Urinary bladder (tissue), 4 donors: Measurements from ENCODE around the gene GNS. TPM values are rescaled to one million over a fixed set of nuclear protein-coding genes. Genes with fewer than 3 reads are reported as not detected.
"Not testable (repeated sequence)": the region's sequence is repeated elsewhere in the genome, so short reads cannot be mapped to it uniquely, and the experiment has no call there.

ENCODE experiments used
- DNase-seq: peaks from one replicate; pipeline ENCODE4 v3.0.0-alpha.2; 2015; ENCODE audit errors: extremely low spot score
- H3K27ac ChIP-seq: one replicate; pipeline ENCODE4 v1.5.1; 2013; ENCODE audit warnings: low read depth, mild to moderate bottlenecking, moderate library complexity
- H3K36me3 ChIP-seq: one replicate; pipeline ENCODE4 v1.6.1; 2013; ENCODE audit warnings: mild to moderate bottlenecking, moderate library complexity; ENCODE audit not compliant: insufficient read depth
- H3K4me1 ChIP-seq: one replicate; pipeline ENCODE4 v1.6.1; 2013; ENCODE audit warnings: mild to moderate bottlenecking, moderate library complexity; ENCODE audit not compliant: insufficient read depth
- H3K4me3 ChIP-seq: one replicate; pipeline ENCODE4 v1.5.1; 2013; ENCODE audit warnings: low read depth, low read length
- WGBS: extraction: QIAGEN DNeasy Blood & Tissue Kit; methylation state at CpG from one replicate; pipeline ENCODE4 v1.1.7; 2013; 5-methylcytosine and 5-hydroxymethylcytosine counted together
- polyA plus RNA-seq: library from polyadenylated mRNA; stranded (reverse); fragments of 200-250 nt; gene quantifications from one replicate; pipeline ENCODE4 v1.2.3, GENCODE V29; 2013
- total RNA-seq: library from RNA; depleted of rRNA; stranded (reverse); fragments of >200 nt; gene quantifications from one replicate; pipeline ENCODE4 v1.2.3, GENCODE V29; 2014
- donor health status: healthy with polysubstance abuse.
- donor health status: healthy.

The GNS gene
- total RNA-seq (120 TPM), polyA plus RNA-seq (82.0 TPM)

DNA sequence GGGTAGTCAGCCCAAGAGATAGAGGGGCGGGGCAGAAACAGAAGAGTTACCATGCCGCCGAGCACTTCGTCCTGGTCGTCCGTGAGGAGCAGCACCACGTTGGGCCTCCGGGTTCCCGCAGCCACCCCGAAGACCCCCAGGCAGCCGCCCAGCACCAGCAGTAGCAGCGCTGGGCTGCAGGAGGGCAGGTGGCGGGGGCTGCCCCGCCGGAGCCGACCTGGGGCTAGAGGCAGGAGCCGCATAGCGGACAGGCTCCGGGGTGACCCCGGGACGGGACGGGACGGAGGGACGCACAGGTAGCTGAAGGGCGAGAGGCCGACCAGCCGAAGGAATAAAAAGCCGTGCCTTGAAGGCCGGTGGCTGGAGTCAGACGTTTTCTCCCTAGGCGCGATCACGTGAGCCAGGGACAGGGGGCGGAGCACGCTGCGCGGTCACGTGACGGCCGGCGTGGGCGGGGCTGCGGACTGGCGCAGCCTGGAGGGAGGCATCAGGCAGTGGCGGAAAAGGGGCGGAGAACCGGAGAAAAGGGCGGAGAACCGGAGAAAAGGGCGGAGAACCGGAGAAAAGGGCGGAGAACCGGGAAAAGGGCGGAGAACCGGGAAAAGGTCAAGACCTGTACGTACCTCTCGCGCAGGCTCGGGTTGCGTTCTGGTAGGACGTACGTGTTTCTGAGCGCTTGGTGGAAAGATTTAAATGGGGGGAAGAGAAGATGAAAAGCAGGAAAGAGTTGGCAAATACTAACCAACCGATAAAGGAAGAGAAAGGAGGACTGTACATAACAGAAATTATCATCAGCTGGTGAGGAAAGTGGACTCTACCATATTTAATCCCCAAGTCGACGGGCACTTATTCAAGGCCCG, at the start of gene GNS:
Gene GNS (minus strand): TSS at position 372 of the 860 bp plus-strand sequence. CDS start 130 bp downstream, at position 242.
- H3K36me3 ChIP-seq, result no peaks in the 10 kb centered on the region
- under 1% methylated on average over 67 of the region's 67 CpGs for WGBS
- H3K27ac ChIP-seq, result peak within 1 kb of the TSS; percentile 82
- peak within 1 kb of the TSS; percentile 96 for H3K4me3 ChIP-seq
- peak; percentile 83 for DNase-seq
- no peaks in the 10 kb centered on the region for H3K4me1 ChIP-seq

DNA sequence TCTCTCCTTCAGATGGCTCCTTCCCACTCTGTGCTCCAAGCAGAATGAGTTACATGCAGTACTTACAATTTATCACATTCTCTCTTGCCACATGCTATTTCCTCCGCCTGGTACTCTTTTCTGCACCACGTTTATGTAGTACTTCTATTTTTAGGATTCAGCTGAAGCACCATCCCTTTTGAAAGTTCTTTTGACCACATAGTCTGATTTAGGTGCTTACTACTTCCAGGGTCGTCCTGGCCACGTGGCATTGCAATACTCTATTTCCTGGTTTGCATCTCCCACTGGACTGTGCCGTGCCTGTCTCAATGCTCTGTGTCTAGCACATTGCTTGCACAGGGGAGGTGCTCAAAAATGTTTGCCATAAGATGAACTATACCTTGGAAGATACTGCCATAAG, 48.9 kb upstream of the GNS start:
- WGBS, result 56% methylated on average over 5 of the region's 5 CpGs
- no peak overlapping the region for H3K27ac ChIP-seq
- H3K4me3 ChIP-seq, result no peak overlapping the region
- H3K4me1 ChIP-seq, result no peaks in the 10 kb centered on the region
- no peaks in the 10 kb centered on the region for H3K36me3 ChIP-seq
- no peak for DNase-seq

DNA sequence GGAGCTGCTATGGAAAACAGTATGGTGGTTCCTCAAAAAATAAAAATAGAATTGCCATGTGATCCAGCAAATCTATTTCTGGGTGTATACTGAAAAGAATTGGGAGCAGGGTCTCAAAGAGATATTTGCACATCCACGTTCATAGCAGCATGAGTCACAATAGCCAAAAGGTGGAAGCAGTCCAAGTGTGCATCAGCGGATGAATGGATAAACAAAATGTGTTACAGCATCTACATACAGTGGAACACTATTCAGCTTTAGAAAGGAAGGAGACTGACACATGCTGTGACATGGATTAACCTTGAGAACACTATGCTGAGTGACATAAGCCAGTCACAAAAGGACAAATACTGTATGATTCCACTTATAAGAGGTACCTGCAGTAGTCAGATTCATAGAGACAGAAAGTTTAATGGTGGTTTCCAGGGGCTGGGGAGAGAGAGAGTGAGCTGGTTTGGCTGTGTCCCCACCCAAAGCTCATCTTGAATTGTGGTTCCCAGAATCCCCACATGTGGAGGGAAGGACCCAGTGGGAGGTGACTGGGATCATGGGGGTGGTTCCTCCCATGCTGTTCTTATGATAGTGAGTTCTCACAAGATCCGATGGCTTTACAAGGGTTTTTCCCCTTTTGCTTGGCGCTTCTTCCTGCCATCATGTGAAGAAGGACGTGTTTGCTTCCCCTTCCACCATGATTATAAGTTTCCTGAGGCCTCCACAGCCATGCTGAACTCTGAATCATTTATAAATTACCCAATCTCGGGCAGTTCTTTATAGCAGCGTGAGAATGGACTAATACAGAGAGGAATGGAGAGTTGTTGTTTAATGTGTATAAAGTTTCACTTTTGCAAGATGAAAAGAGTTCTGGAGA, 47.6 kb upstream of the GNS start:
- Histone ChIP-seq H3K4me3 (no peak overlapping the region), H3K36me3 (no peaks in the 10 kb centered on the region), H3K4me1 (no peaks in the 10 kb centered on the region), H3K27ac (no peak overlapping the region)
- WGBS, result 73% methylated on average over 7 of the region's 7 CpGs
- DNase-seq, result no peak

DNA sequence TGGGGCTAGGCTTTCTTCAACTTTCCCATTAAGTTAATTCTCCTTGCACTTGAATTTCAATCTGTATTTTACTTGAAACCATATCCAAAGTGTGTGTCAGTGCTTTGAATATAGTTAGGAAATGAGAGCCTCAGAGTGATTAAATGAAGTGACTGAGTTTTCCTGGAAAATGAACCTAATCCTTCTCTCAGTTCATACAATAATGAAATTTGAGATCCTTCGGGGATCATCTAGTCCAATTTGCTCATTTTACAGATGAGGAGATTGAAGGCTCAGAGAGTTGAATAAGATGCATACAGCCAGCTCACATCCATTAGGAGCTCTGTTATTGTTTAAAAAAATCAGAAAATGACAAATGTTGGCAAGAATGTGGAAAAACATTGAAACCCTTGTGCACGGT, 47.0 kb upstream of the GNS start:
- 83% methylated on average over 2 of the region's 2 CpGs for WGBS
- no peaks in the 10 kb centered on the region for H3K4me1 ChIP-seq
- no peak overlapping the region for H3K4me3 ChIP-seq
- H3K36me3 ChIP-seq, result no peaks in the 10 kb centered on the region
- no peak for DNase-seq
- H3K27ac ChIP-seq, result no peak overlapping the region

DNA sequence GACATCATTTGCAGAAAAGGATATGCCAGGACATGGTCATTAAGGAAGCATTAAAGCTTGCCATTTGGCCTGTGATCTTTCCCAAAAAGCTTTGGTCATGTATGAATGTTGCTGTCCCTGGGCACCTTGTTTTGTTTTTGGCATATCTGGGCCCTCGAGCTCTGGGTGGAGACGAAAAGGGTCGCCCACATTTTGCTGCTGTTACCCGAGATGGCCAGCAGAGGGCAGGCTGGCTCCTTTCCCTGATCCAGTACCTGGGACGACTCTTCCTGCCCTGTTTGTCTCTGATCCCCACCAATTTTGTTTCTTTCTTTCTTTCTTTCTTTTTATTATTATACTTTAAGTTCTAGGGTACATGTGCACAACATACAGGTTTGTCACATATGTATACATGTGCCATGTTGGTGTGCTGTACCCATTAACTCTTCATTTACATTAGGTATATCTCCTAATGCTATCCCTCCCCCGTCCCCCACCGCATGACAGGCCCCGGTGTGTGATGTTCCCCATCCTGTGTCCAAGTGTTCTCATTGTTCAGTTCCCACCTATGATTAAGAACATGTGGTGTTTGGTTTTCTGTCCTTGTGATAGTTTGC, 43.1 kb upstream of the GNS start:
- H3K4me1 ChIP-seq, DNase-seq, H3K27ac ChIP-seq, H3K4me3 ChIP-seq, H3K36me3 ChIP-seq: not testable (repeated sequence)
- 38% methylated on average over 8 of the region's 8 CpGs for WGBS

DNA sequence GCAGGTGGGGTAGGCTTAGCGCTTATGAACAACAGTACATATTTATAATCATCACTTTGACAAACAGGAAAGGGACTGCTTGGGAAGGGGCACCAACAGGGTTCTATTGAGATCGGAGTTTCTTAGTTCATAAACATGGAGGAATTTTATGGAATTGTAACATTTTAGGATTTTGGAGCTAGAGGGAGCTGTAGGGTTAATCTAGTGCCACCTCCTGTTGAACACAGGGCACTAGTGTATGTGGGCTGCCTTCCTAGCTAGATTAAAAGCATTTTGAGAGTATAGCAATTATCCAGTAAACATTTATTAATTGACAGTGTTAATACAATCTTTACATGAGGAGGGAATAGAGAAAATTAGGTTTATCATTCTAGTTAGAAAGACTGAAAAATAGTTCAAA, 42.2 kb upstream of the GNS start:
- Histone ChIP-seq H3K4me1 (no peaks in the 10 kb centered on the region), H3K27ac (no peak overlapping the region), H3K36me3 (no peaks in the 10 kb centered on the region), H3K4me3 (no peak overlapping the region)
- no peak for DNase-seq
- WGBS, result 60% methylated on average over 2 of the region's 2 CpGs

DNA sequence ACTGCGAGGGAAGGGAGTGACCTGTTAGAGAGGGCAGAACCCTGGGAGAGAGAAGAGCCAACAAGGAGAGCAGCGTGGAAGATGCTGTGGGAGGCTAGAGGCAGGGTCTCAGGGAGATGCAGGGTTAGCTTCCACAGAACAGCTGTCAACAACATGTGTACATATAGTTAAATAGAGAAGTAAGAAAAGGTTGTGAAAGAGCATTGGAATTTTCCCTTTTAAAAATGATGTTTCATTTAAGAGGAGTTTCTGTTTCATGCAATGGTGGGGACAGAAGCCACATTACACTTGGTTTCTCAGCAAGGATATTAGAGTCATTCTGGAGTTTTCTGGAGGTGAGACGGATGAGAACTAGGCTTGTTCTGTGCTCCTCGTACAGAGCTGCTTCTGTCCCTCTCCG, 41.4 kb upstream of the GNS start:
- Histone ChIP-seq H3K4me3 (no peak overlapping the region), H3K4me1 (no peaks in the 10 kb centered on the region), H3K36me3 (no peaks in the 10 kb centered on the region), H3K27ac (no peak overlapping the region)
- WGBS, result 86% methylated on average over 5 of the region's 5 CpGs
- no peak for DNase-seq

DNA sequence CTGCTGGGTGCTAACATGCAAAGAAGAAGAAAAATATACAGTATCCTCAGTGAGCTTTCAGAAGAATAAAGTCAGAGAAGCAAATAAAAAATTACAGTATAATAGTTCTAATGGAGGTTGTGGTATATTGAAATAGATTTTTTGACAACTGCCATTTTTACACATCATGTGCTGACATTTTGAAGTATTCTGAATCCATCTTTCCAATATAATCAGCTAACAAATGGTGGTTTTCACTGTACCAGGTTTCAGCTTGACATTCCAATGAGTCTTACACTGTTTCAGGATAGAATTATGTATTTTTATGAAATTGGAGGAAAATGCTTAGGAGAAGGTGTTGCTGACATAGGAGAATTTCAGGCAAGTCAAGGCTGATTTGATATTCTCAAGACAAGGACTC, 39.0 kb upstream of the GNS start:
- DNase-seq, result no peak
- Histone ChIP-seq H3K4me1 (no peaks in the 10 kb centered on the region), H3K27ac (no peak overlapping the region), H3K4me3 (no peak overlapping the region), H3K36me3 (no peaks in the 10 kb centered on the region)

DNA sequence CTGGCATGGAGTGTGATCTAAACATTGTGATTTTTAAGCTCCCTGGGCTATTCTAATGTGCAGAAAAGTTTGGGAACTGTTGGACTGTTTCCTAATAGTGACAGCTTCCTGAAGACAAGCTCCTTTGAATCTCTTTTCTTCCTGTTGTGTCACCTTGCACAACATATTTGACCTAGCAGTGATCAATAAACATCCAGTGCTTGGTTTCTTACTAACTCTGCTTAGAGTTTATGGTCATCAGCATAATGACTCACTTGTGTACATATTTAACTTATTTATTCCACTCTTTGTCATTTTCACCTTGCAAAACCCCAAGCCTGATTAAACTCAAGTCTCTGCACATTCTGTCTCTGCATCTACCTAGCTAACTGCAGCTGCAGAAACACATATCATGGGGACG, 38.0 kb upstream of the GNS start:
- Histone ChIP-seq H3K36me3 (no peaks in the 10 kb centered on the region), H3K4me3 (no peak overlapping the region), H3K4me1 (no peaks in the 10 kb centered on the region), H3K27ac (no peak overlapping the region)
- WGBS, result 67% methylated on average over 1 of the region's 1 CpG
- DNase-seq, result no peak

DNA sequence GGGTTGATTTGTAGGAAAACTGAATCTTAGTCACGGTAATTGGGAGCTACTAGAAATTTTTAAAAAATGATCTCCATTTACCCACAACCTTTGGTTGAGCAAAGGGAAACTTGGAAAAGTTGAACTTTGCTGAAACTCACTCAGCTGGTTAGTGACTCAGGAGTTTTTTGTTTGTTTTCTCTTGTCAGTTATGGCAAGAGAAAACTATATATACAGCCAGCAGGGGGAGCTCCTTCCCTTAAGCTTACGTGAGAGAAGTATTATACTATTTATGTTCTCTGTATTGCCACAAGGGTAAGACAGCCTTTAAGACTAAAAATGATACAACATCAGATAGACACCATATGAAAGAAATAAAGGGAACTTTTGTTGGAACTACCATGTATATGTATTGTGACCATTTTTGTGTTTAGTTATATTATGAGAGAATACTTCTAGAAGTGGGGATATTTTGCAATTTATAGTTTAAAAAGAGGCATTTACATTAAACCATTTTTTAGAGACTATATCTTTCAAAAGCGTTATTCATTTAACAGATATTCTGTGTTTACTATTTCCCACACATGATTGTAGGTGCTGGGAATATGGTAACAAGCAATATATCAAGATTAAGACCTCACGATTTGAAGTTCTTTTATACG, 37.1 kb upstream of the GNS start:
- DNase-seq, result peak; percentile 77

DNA sequence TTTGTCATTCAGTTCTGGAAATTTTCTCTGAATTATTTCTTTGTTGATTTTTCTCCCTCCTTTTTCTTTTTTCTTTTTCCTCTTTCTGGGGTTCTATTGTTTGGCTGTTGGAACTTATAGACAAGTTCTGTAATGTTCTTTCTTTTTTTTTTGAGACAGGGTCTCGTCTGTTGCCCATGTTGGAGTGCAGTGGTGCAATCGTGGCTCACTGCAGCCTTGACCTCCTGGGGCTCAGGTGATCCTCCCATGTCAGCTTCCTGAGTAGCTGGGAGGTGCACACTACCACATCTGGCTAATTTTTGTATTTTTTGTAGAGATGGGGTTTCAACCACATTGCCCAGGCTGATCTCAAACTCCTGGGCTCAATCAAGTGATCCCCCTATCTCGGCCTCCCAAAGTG, 35.1 kb upstream of the GNS start:
- H3K27ac ChIP-seq, result no peak overlapping the region
- H3K36me3 ChIP-seq, result no peaks in the 10 kb centered on the region
- H3K4me3 ChIP-seq, result no peak overlapping the region
- 76% methylated on average over 3 of the region's 3 CpGs for WGBS
- H3K4me1 ChIP-seq, result no peaks in the 10 kb centered on the region
- no peak for DNase-seq

More for the DNA sequence above, 37.1 kb upstream of the GNS start:
- 52% methylated on average over 5 of the region's 5 CpGs for WGBS
- Histone ChIP-seq H3K4me3 (no peak overlapping the region), H3K27ac (no peak overlapping the region), H3K4me1 (no peaks in the 10 kb centered on the region), H3K36me3 (no peaks in the 10 kb centered on the region)

DNA sequence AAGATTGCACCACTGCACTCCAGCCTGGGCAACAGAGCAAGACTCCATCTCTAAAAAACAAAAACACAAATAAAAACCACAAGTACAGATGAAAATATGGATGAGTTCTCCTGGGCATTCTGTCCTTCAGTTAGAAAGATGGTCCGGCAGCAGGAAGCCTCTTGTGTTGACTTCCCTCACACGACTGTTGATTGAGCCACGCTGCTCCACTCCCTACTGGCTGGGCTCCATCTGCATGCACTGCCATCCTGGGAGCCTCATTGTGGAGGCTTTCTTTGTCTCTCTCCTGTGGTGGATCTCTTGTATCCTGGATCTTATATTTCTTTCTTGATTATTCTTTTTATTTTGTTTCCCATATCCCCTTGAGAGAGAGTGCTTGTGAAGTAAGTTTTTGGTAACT, 34.4 kb upstream of the GNS start:
- no peak for DNase-seq
- H3K4me3 ChIP-seq, result no peak overlapping the region
- no peak overlapping the region for H3K27ac ChIP-seq
- no peaks in the 10 kb centered on the region for H3K36me3 ChIP-seq
- H3K4me1 ChIP-seq, result no peaks in the 10 kb centered on the region
- WGBS, result 66% methylated on average over 3 of the region's 3 CpGs

DNA sequence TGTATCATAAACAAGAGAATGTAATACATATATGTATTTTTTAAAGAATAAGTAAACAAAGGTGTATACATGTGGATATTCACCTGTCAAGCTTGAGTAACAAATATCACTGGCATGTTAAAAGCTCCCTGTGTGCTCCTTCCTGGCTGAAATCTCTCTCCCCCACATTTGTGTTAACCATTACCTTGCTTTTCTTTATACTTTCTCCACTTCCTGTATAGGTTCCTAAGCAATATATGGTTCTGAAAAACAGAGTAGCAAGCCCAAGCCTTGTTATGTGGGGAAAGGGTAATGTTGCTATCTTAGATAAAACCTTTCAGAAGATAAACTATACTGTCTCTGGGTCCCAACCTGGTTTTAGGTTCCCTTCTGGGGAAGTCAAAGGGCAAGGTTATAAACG, 32.9 kb upstream of the GNS start:
- H3K27ac ChIP-seq, result no peak overlapping the region
- no peak for DNase-seq
- no peaks in the 10 kb centered on the region for H3K4me1 ChIP-seq
- no peak overlapping the region for H3K4me3 ChIP-seq
- H3K36me3 ChIP-seq, result no peaks in the 10 kb centered on the region
- WGBS, result 70% methylated on average over 1 of the region's 1 CpG
